NCI-H1694 (cell line): ENCODE results near the gene MACROD2.
"Not testable (repeated sequence)": the region's sequence is repeated elsewhere in the genome, so short reads cannot be mapped to it uniquely, and the experiment has no call there.

Experiments used
- DNase-seq: peaks from one replicate; lab custom pipeline; 2025; lab: John Stamatoyannopoulos, UW

The MACROD2 gene

GRCh38 chr20:15451241-15451640 lies 1455.9 kb downstream of the MACROD2 start:
- no peak for DNase-seq

- no peak for DNase-seq
Observed at GRCh38 chr20:15455279-15455678, 1460.0 kb downstream of the MACROD2 start.

GRCh38 chr20:15461938-15462337 lies 1466.6 kb downstream of the MACROD2 start:
- no peak for DNase-seq

GRCh38 chr20:15475483-15475882 lies 1480.2 kb downstream of the MACROD2 start:
- peak; percentile 19 for DNase-seq

GRCh38 chr20:15476186-15476585 lies 1480.9 kb downstream of the MACROD2 start:
- no peak for DNase-seq

- no peak for DNase-seq
Observed at GRCh38 chr20:15476781-15477180, 1481.5 kb downstream of the MACROD2 start.

GRCh38 chr20:15482525-15482924 lies 1487.2 kb downstream of the MACROD2 start:
- DNase-seq = no peak

- DNase-seq = no peak
Observed at GRCh38 chr20:15485519-15485918, 1490.2 kb downstream of the MACROD2 start.

GRCh38 chr20:15487030-15487429 lies 1491.7 kb downstream of the MACROD2 start:
- no peak for DNase-seq

GRCh38 chr20:15487682-15488081 lies 1492.4 kb downstream of the MACROD2 start:
- DNase-seq = no peak

GRCh38 chr20:15491575-15491974 lies 1496.3 kb downstream of the MACROD2 start:
- DNase-seq = no peak

- no peak for DNase-seq
Observed at GRCh38 chr20:15494851-15495250, 1499.5 kb downstream of the MACROD2 start.

- no peak for DNase-seq
Observed at GRCh38 chr20:15496501-15497039, 1501.3 kb downstream of the MACROD2 start.

GRCh38 chr20:15498926-15499325 lies 1503.6 kb downstream of the MACROD2 start:
- no peak for DNase-seq

- DNase-seq = no peak
Observed at GRCh38 chr20:15506311-15506710, 1511.0 kb downstream of the MACROD2 start.

- DNase-seq = no peak
Observed at GRCh38 chr20:15507151-15507550, 1511.8 kb downstream of the MACROD2 start.

- no peak for DNase-seq
Observed at GRCh38 chr20:15511551-15511950, 1516.2 kb downstream of the MACROD2 start.

- DNase-seq = no peak
Observed at GRCh38 chr20:15512916-15513315, 1517.6 kb downstream of the MACROD2 start.

GRCh38 chr20:15515691-15516090 lies 1520.4 kb downstream of the MACROD2 start:
- no peak for DNase-seq

- DNase-seq = no peak
Observed at GRCh38 chr20:15520930-15521524, 1525.7 kb downstream of the MACROD2 start.

- DNase-seq = no peak
Observed at GRCh38 chr20:15523400-15523799, 1528.1 kb downstream of the MACROD2 start.

GRCh38 chr20:15528391-15529111 lies 1533.2 kb downstream of the MACROD2 start:
- no peak for DNase-seq

- DNase-seq = no peak
Observed at GRCh38 chr20:15535863-15536262, 1540.5 kb downstream of the MACROD2 start.

- not testable (repeated sequence) for DNase-seq
Observed at GRCh38 chr20:15537200-15537599, 1541.9 kb downstream of the MACROD2 start.
